Upper lobe of right lung (tissue), 1 donor: ENCODE results near the gene DGKI. TPM values are rescaled to one million over a fixed set of nuclear protein-coding genes. Genes with fewer than 3 reads are reported as not detected.
"Not testable (repeated sequence)": the region's sequence is repeated elsewhere in the genome, so short reads cannot be mapped to it uniquely, and the experiment has no call there.

Experiments
- ATAC-seq: fragments of 200-7000 bp; cut with Tn5 transposase; one replicate; pipeline ENCODE4 v1.9.1; 2020; ENCODE audit warnings: mild to moderate bottlenecking, moderate library complexity
- DNase-seq: peaks from one replicate; pipeline ENCODE4 v3.0.0-alpha.2; 2020
- H3K27ac ChIP-seq: fragments of 200-600 bp; one replicate; pipeline ENCODE4 v1.8.0; 2022
- H3K27me3 ChIP-seq: fragments of 200-600 bp; one replicate; pipeline ENCODE4 v1.8.0; 2022; ENCODE audit warnings: mild to moderate bottlenecking
- H3K36me3 ChIP-seq: fragments of 200-600 bp; one replicate; pipeline ENCODE4 v1.8.0; 2022
- H3K4me1 ChIP-seq: fragments of 200-600 bp; one replicate; pipeline ENCODE4 v1.8.0; 2022
- H3K4me3 ChIP-seq: fragments of 200-600 bp; one replicate; pipeline ENCODE4 v1.8.0; 2022; ENCODE audit warnings: mild to moderate bottlenecking
- H3K9me3 ChIP-seq: fragments of 200-600 bp; one replicate; pipeline ENCODE4 v1.8.0; 2022
- CTCF ChIP-seq: fragments of 200-600 bp; IDR thresholded peaks from one replicate; pipeline ENCODE4 v1.8.0; 2022; ENCODE audit warnings: antibody characterized with exemption
- intact Hi-C: fragments of 100-400 bp; cut with DNase I; formaldehyde crosslinking; loops from one replicate; pipeline ENCODE4 v1.11.0; 2022
- total RNA-seq: library from RNA; stranded (reverse); fragmentation: NEBNext Ultra II Directional; extraction: Animal tissue kit (Norgen Biotek cat#: 25700); gene quantifications from one replicate; pipeline ENCODE4 v1.2.1, GENCODE V29; 2021
- donor health status: DM: no; HTN: yes; CAD: no; lungs with severe emphysema.

DGKI gene
- total RNA-seq, 1 donor from 2014 or later = 0.67 TPM

- H3K27me3 ChIP-seq = no peaks in the 10 kb centered on the region
- intact Hi-C loops = no loop called here
- DNase-seq = no peak
- no peak for TF ChIP-seq CTCF
- no peaks in the 10 kb centered on the region for H3K36me3 ChIP-seq
- H3K9me3 ChIP-seq = no peaks in the 10 kb centered on the region
- no peak overlapping the region for H3K27ac ChIP-seq
- H3K4me3 ChIP-seq = no peak overlapping the region
- ATAC-seq = no peak
- no peaks in the 10 kb centered on the region for H3K4me1 ChIP-seq
These were observed 128.4 kb downstream of the DGKI start for GRCh38 chr7:137718355-137718754.

DNA sequence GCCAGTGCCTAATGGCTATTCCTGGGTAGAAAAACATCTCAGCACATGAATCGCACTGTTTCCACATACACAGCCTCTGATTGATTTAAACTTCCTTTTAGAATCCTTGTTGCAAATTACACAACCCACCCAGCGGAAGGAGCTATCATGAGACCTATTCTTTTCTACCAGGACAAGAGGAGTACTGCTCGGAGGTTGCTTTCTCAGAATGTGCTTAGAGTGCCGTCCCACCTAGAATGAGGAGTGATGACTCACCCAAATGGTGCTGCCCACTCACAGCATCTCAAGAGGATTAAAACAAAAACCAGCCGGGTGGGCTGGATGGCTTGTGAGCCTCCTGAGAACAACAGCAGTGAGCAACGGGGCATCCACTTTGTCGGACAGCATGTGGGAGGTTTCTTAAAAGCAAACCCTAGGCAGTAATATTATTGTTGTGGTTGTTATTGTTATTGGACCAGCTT, 128.9 kb downstream of the DGKI start:
- Histone ChIP-seq H3K4me3 (no peak overlapping the region), H3K27me3 (no peaks in the 10 kb centered on the region), H3K36me3 (no peaks in the 10 kb centered on the region), H3K9me3 (no peaks in the 10 kb centered on the region), H3K4me1 (no peaks in the 10 kb centered on the region), H3K27ac (no peak overlapping the region)
- ATAC-seq (peak; percentile 82), DNase-seq (no peak)
- intact Hi-C loops = no loop called here
- no peak for TF ChIP-seq CTCF

DNA sequence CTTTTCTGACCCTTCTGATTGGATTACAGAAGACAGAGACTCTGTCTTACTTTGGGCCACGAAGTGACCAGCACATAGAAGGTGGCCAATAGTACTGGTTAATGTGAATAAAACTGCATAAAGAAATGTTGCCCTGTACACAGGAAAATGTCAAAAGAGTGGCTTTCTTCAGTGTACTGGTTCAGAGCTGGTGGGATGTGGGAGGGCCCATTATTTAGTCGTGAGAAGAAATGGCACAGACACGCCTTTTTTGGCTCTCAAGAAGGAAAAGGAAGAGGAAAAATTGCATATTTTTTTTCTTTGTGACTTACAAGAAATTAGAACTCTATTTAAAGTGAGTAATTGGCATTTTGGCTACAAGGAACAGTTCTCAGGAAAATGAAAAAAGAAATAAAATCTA, 129.7 kb downstream of the DGKI start:
- intact Hi-C loops = no loop called here
- Histone ChIP-seq H3K27ac (no peak overlapping the region), H3K4me3 (no peak overlapping the region), H3K4me1 (no peaks in the 10 kb centered on the region), H3K9me3 (no peaks in the 10 kb centered on the region), H3K27me3 (no peaks in the 10 kb centered on the region), H3K36me3 (no peaks in the 10 kb centered on the region)
- DNase-seq = no peak
- no peak for ATAC-seq
- TF ChIP-seq CTCF = no peak

GRCh38 chr7:137716061-137716460, 130.7 kb downstream of the DGKI start:
- Histone ChIP-seq H3K4me3 (no peak overlapping the region), H3K27me3 (no peaks in the 10 kb centered on the region), H3K27ac (no peak overlapping the region), H3K4me1 (no peaks in the 10 kb centered on the region), H3K9me3 (no peaks in the 10 kb centered on the region), H3K36me3 (no peaks in the 10 kb centered on the region)
- intact Hi-C loops = no loop called here
- no peak for ATAC-seq
- TF ChIP-seq CTCF = no peak
- no peak for DNase-seq

DNA sequence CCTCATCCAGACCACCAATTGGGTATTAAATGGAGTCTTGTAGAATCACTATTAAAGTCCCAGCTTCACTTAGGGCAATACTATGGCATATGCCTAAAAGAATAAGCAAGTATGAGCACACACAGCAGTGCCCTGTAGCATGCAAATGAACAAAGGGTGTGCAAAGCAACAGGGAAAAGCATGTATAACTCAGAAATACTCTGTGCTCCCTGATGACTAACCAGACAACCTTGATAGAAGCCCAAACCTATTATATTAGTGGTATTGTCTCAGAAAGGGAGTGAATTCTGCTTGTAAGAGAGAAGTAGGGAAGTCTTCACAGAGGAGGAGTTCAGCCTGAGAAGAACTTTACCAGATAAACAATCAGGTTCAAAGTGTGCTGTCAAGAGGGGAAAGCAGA, 131.2 kb downstream of the DGKI start:
- ATAC-seq = no peak
- Histone ChIP-seq H3K4me3 (no peak overlapping the region), H3K27me3 (no peaks in the 10 kb centered on the region), H3K4me1 (no peaks in the 10 kb centered on the region), H3K27ac (no peak overlapping the region), H3K36me3 (no peaks in the 10 kb centered on the region), H3K9me3 (no peaks in the 10 kb centered on the region)
- intact Hi-C loops = no loop called here
- no peak for DNase-seq
- no peak for TF ChIP-seq CTCF

DNA sequence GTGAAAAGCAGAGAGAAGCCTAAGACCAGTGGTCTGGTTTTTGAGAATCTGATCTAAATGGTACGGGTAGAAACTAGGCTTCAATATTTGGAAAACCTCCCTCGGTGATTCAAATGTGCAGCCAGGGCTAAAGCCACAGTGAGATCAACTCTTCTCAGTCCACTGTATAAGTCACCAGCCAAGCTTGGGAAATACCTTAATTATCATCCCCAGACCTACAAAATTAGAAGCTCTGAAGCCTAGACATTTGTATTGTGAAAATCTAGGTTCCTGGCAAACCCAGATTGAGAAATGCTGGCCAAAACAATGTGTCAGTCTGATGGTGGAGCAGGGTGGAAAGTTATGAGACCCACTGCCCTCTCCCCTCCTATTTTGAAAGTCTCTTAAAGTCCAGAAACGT, 131.7 kb downstream of the DGKI start:
- no peaks in the 10 kb centered on the region for H3K27me3 ChIP-seq
- no peaks in the 10 kb centered on the region for H3K36me3 ChIP-seq
- ATAC-seq (no peak), DNase-seq (no peak)
- H3K27ac ChIP-seq = no peak overlapping the region
- TF ChIP-seq CTCF = no peak
- H3K4me1 ChIP-seq = no peaks in the 10 kb centered on the region
- no peak overlapping the region for H3K4me3 ChIP-seq
- no peaks in the 10 kb centered on the region for H3K9me3 ChIP-seq
- intact Hi-C loops = no loop called here

- H3K36me3 ChIP-seq, DNase-seq, ATAC-seq, H3K4me1 ChIP-seq, H3K27me3 ChIP-seq, intact Hi-C loops, H3K27ac ChIP-seq, H3K4me3 ChIP-seq: not testable (repeated sequence)
- H3K9me3 ChIP-seq = peaks cover 12% of the 10 kb centered on the region
These were observed 140.4 kb downstream of the DGKI start for GRCh38 chr7:137706330-137706729.
